HUES6 (cell line): ENCODE results near the gene SLC37A2.
A peak's percentile ranks its signal among the peaks of the same experiment; 100 is the strongest.

ENCODE experiments used
- H3K27ac ChIP-seq: 2 replicates; pipeline ENCODE4 v1.7.0; 2013; ENCODE audit warnings: low read depth, mild to moderate bottlenecking, low read length, inconsistent platforms
- H3K27me3 ChIP-seq: 2 replicates; pipeline ENCODE4 v1.6.1; 2013; ENCODE audit warnings: low read length; ENCODE audit not compliant: control insufficient read depth, insufficient read depth
- H3K36me3 ChIP-seq: 2 replicates; pipeline ENCODE4 v1.6.1; 2013; ENCODE audit warnings: low read length; ENCODE audit not compliant: control insufficient read depth, insufficient read depth
- H3K4me1 ChIP-seq: 2 replicates; pipeline ENCODE4 v1.6.1; 2013; ENCODE audit warnings: low read length; ENCODE audit not compliant: control insufficient read depth, insufficient read depth
- H3K4me3 ChIP-seq: 2 replicates; pipeline ENCODE4 v1.5.1; 2013; ENCODE audit warnings: low read depth, low read length
- H3K9ac ChIP-seq: one replicate; pipeline ENCODE4 v1.6.1; 2013; ENCODE audit warnings: mild to moderate bottlenecking, low read length
- H3K9me3 ChIP-seq: 2 replicates; pipeline ENCODE4 v1.6.1; 2013; ENCODE audit warnings: low read depth, low read length; ENCODE audit not compliant: control insufficient read depth, insufficient read depth

SLC37A2 gene

GRCh38 chr11:125092669-125093068 is 29.6 kb downstream of the SLC37A2 start:
- H3K4me3 ChIP-seq: no peak overlapping the region
- no peaks in the 10 kb centered on the region for H3K27me3 ChIP-seq
- H3K36me3 ChIP-seq: peaks cover 8% of the 10 kb centered on the region; the same call in 1 of the 2 replicates
- no peak overlapping the region for H3K27ac ChIP-seq
- H3K4me1 ChIP-seq: peaks cover 15% of the 10 kb centered on the region
- H3K9ac ChIP-seq: peak overlapping the region; percentile 5
- no peaks in the 10 kb centered on the region for H3K9me3 ChIP-seq

DNA sequence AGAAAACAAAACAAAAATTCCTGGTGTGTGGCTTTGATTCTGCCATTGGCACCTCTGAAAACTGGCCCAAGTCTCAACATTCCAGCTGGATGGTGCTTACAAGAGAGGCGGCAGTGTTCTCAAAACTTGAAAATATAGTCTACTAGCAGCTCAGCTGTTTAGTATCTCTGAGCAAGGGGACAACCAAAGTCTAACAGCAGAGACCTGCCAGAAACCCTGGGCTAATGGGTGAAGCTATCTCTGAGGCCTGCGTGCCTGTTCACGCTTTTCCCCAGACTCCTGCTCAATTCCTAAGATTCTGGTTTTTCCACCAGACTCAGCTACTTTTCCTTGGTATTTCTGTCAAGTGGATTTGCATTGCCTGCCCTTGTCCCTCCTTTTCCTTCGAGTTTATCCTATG is 30.4 kb downstream of the SLC37A2 start:
- Histone ChIP-seq H3K27ac (no peak overlapping the region), H3K27me3 (no peaks in the 10 kb centered on the region), H3K9ac (no peak overlapping the region), H3K4me1 (peaks cover 15% of the 10 kb centered on the region), H3K36me3 (peaks cover 9% of the 10 kb centered on the region), H3K4me3 (no peak overlapping the region), H3K9me3 (no peaks in the 10 kb centered on the region)

DNA sequence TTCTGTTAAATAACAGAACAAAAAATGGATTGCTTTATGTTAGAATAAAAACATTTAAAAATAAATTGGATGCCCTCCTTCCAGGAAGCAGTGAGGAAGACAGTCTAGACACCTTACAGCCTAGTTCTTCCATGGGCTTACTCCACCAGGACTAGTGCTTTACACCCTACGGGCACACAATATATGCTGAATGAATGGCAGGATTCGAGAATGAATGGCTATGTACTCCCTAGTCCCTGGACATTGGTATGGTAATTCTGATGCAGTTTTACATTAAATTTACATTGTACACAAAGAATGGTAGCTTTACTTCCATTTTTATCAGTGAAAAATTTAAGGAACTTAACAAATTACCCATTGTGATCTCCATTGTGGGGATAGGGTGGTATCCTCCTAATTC is 31.6 kb downstream of the SLC37A2 start:
- Histone ChIP-seq H3K27ac (no peak overlapping the region), H3K4me1 (peaks cover 15% of the 10 kb centered on the region), H3K9me3 (no peaks in the 10 kb centered on the region), H3K9ac (no peak overlapping the region), H3K36me3 (peaks cover 16% of the 10 kb centered on the region), H3K27me3 (no peaks in the 10 kb centered on the region), H3K4me3 (no peak overlapping the region)

DNA sequence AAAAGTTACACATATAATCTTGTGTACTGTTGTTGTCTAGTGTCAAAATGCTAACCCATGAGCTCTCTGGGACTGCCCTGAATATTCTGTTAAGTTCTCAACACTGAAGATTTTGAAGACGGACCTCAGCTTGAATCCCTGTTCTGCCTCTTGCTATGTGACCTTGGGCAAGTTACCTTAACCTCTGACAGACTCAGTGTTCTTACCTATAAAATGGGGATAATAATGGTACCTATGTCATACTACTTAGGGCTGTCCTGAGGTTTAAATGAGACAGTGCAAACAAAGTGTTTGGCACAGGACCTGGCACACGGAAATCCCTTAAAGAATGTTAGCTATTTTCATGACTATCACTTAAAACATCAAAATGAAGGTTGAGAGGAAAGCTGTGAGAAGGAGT is 37.0 kb downstream of the SLC37A2 start:
- no peak overlapping the region for H3K9ac ChIP-seq
- peaks cover 32% of the 10 kb centered on the region for H3K36me3 ChIP-seq
- no peaks in the 10 kb centered on the region; the same call in 1 of the 2 replicates for H3K4me1 ChIP-seq
- no peak overlapping the region for H3K4me3 ChIP-seq
- H3K27ac ChIP-seq: no peak overlapping the region
- H3K27me3 ChIP-seq: no peaks in the 10 kb centered on the region
- H3K9me3 ChIP-seq: peaks cover 11% of the 10 kb centered on the region; the same call in 1 of the 2 replicates

DNA sequence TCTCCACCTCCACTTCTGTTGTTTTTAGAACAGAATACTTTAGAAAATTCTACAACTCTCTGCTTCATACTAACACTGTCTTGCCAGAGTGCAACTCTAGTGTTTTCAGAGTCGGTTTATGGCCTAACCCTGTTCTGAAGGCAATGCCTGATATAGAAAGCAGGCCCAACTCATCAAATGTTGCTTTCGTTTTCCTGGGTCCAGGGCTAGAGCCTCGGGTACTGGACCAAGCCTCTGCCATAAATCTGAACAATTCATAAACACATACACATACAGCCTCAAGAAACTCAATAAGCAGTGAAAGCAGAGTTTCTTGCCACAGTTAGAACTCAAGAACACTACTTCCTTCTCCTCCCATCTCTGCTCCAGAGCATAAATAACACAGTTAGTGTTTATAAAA is 38.5 kb downstream of the SLC37A2 start:
- Histone ChIP-seq H3K36me3 (peaks cover 28% of the 10 kb centered on the region), H3K4me1 (no peaks in the 10 kb centered on the region; the same call in 1 of the 2 replicates), H3K27ac (no peak overlapping the region), H3K27me3 (no peaks in the 10 kb centered on the region), H3K9ac (no peak overlapping the region), H3K4me3 (no peak overlapping the region), H3K9me3 (peaks cover 14% of the 10 kb centered on the region)

- peaks cover 28% of the 10 kb centered on the region for H3K36me3 ChIP-seq
- H3K9ac ChIP-seq: no peak overlapping the region
- H3K9me3 ChIP-seq: peaks cover 18% of the 10 kb centered on the region
- no peak overlapping the region for H3K4me3 ChIP-seq
- no peaks in the 10 kb centered on the region; the same call in 1 of the 2 replicates for H3K4me1 ChIP-seq
- H3K27ac ChIP-seq: no peak overlapping the region
- H3K27me3 ChIP-seq: no peaks in the 10 kb centered on the region
These were observed 38.9 kb downstream of the SLC37A2 start for GRCh38 chr11:125102025-125102424.

DNA sequence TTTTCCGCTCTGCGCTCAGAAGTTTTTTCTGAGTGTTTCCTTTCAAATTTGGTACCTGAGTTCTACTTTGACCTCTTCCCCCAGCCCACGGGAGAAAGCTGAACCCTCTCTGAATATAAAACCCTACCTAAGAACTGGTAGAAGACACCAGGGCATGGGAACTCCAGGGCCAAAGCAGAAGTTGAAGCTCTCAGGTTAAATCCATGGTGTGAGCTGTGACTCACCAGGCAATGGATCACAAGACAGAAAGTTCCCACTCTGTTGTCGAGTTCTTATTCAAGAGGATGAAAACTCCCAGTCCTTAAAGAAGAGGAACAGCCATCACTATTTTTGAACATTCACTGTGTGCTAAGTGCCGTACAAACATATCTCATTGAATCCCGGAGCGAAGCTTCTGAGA is 39.4 kb downstream of the SLC37A2 start:
- H3K9ac ChIP-seq: no peak overlapping the region
- no peak overlapping the region for H3K4me3 ChIP-seq
- no peak overlapping the region for H3K27ac ChIP-seq
- H3K27me3 ChIP-seq: no peaks in the 10 kb centered on the region
- peaks cover 24% of the 10 kb centered on the region for H3K36me3 ChIP-seq
- no peaks in the 10 kb centered on the region; the same call in 1 of the 2 replicates for H3K4me1 ChIP-seq
- H3K9me3 ChIP-seq: peaks cover 19% of the 10 kb centered on the region

GRCh38 chr11:125105926-125106325 is 42.8 kb downstream of the SLC37A2 start:
- H3K4me3 ChIP-seq: no peak overlapping the region
- H3K4me1 ChIP-seq: peaks cover 5% of the 10 kb centered on the region
- no peaks in the 10 kb centered on the region for H3K27me3 ChIP-seq
- peaks cover 6% of the 10 kb centered on the region; the same call in 1 of the 2 replicates for H3K36me3 ChIP-seq
- no peak overlapping the region for H3K9ac ChIP-seq
- no peak overlapping the region for H3K27ac ChIP-seq
- peaks cover 19% of the 10 kb centered on the region for H3K9me3 ChIP-seq

GRCh38 chr11:125108469-125108868 is 45.4 kb downstream of the SLC37A2 start:
- Histone ChIP-seq H3K9ac (no peak overlapping the region), H3K27me3 (no peaks in the 10 kb centered on the region), H3K9me3 (peaks cover 13% of the 10 kb centered on the region), H3K4me3 (no peak overlapping the region), H3K27ac (no peak overlapping the region), H3K4me1 (peaks cover 5% of the 10 kb centered on the region), H3K36me3 (no peaks in the 10 kb centered on the region; the same call in 1 of the 2 replicates)

- Histone ChIP-seq H3K4me1 (peaks cover 5% of the 10 kb centered on the region), H3K36me3 (no peaks in the 10 kb centered on the region), H3K27ac (no peak overlapping the region), H3K27me3 (no peaks in the 10 kb centered on the region), H3K4me3 (peak overlapping the region; percentile 87), H3K9ac (no peak overlapping the region), H3K9me3 (peaks cover 8% of the 10 kb centered on the region)
These were observed 47.4 kb downstream of the SLC37A2 start for GRCh38 chr11:125110506-125110905.

- H3K9ac ChIP-seq: peak overlapping the region; percentile 69
These were observed 47.9 kb downstream of the SLC37A2 start for GRCh38 chr11:125111001-125111342.

More at GRCh38 chr11:125111001-125111342, 47.9 kb downstream of the SLC37A2 start:
- peaks cover 8% of the 10 kb centered on the region for H3K9me3 ChIP-seq
- no peaks in the 10 kb centered on the region for H3K27me3 ChIP-seq
- H3K4me1 ChIP-seq: peaks cover 5% of the 10 kb centered on the region; the same call in 1 of the 2 replicates
- peak overlapping the region; percentile 0; the same call in 1 of the 2 replicates for H3K27ac ChIP-seq
- no peaks in the 10 kb centered on the region for H3K36me3 ChIP-seq
- peak overlapping the region; percentile 87 for H3K4me3 ChIP-seq
